ELF-1 (cell line): ENCODE data around the gene P2RX2.

Source experiments
- DNase-seq: peaks from one replicate; pipeline ENCODE4 v3.0.0-alpha.2; 2016; ENCODE audit warnings: low read depth, low spot score

Gene P2RX2

DNA sequence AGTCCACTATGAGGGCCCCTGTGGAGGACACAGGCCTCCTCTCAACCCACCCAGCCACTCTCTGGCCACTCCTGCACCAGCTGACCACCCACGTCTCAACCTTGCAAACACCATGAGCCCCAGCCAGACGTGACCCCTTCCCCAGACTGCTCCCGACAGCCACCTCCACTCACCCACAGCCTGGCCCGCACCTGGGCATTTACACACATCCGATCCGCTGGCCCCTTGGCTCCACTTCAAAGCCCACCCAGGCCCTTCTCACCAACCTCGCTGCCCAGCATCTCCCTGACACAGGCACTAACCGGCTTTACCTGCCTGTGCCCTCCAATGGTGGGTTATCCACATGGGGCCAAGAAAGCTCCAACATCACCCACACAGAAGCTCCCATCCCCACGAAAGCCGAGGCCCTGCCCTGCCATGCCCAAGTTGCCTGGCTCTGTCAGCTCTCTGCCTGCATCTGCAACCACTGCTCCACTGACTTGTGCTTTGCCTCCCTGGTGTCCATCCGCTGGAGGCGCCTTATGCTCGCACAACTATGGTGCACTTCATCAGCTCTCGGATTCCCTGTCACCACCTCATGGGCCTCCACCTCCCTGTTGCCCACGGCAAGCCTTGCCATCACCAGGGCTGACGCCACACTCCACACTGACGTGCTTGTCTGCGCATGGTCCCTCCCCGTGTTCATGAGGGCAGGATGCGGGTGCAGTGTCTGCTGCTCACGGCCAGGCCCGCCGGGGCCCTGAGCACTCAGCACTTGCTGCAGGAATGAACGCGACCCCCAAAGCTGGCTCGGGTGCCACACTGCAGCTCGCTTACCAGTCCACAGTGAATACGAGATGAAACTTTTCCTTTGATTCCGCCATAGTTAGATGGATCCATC, 16.7 kb downstream of the P2RX2 start:
- no peak for DNase-seq

DNA sequence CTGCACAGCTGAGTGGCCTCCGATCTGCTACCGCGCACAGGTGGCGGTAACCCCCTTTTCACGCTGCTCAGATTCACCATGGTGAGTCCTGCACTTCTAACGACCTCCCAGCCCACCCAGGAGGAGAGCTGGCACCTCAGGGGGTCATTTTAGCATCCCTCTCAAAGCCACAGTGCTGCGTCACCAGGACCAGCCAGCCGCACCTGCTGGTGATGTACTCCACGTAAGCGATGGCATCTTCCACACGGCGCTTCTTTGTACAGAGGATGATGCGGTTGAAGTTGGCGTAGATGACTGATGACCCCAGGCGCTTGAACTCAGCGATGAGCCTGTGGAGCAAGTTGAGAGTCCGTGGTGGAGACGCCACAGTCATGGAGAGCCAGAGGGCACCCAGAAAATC, 19.2 kb downstream of the P2RX2 start:
- DNase-seq = no peak

GRCh38 chr12:132638541-132639408, 20.2 kb downstream of the P2RX2 start:
- DNase-seq = peak; percentile 60

DNA sequence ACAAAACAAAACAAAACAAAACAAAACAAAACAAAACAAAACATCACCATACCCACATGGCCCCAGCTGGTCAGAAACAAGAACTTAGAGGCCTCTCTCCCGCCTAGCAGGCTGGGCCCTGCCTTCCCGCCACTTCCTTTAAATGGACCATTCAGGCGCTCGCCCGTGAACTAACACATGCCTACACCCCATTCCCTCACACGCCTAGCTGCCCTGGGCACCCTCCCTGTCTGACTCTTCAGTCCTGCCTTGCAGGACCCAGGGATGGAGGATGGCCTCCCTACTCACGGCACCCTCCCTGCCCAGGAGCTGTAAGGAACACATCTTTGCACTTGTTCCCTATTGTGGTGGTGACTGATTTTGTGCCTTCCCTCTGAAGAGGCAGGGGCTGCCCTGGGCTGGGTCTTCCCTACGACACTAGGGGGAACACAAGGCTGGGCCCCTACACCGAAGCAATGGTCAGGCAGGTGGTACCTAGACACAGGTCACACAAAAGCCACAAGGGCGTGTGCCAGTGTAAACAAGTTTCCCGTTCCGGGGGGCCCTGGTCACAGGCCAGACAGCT, 21.5 kb downstream of the P2RX2 start:
- no peak for DNase-seq

GRCh38 chr12:132640936-132641335, 22.4 kb downstream of the P2RX2 start:
- no peak for DNase-seq

- no peak for DNase-seq
These were observed 23.5 kb downstream of the P2RX2 start for GRCh38 chr12:132641811-132642650.

DNA sequence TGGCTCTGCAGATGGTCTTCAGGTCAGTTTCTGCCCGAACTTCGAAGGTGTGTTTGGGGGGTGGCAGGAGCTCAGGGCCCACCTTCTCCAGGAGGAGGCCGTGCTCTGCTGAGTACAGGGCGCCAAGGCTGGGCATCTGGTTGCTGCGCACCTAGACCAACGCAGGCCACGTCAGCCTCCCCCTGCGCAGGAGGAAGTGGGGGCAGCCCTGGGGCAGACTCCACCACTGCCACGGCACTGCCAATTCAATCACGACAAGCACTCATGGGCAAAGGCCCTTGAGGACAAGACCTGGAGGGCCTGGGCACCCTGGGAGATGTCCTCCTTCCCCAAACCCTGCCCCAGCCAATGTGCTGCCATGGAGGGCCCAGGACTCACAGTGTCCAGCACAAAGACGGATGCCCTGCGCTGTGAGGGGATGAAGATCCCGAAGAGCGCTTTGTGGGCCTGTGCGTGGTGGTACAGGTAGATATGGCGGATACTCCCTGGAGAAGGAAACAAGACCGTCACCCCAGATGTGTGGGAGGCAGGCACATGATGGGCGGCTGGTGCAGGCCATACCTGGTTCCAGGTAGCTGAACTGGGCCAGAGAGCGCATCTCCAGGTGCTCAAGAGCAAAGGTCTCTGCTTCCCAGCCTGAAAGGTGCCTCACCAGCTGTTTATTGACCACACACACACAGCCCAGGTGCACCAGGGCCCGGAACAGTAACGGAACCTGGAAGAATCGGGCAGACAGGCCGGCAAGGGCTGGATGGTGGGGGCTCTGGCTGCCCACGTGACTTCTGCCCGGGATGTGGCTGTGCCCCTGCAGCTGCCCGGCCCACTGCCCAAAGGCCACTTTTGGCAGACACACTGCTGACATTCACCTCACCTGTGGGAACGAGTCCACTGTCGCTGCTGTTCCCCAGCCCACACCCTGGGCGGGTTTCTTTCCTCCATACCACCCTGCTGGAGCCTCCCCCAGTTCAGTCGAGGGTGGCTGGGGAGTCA, 24.6 kb downstream of the P2RX2 start:
- no peak for DNase-seq

- no peak for DNase-seq
These were observed 28.3 kb downstream of the P2RX2 start for GRCh38 chr12:132646850-132647249.

DNA sequence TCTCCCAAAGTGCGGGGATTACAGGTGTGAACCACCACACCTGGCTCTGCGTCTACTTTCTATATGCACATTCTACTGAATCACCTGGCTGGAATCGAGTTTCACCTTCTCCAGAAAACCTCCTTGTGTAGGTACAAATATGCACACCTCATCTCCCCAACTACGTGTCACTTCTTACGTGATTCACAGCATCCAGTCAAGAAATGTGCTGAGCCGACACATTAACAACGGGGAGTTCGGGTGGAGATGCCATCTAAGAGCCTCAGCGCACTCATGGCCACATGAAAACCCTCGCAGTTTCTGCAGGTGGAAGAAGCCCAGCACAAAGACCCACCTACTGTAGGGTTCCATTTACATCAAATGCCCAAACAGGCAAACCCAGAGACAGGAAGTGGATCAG, 29.3 kb downstream of the P2RX2 start:
- no peak for DNase-seq

- DNase-seq = no peak
These were observed 30.1 kb downstream of the P2RX2 start for GRCh38 chr12:132648616-132649225.

DNA sequence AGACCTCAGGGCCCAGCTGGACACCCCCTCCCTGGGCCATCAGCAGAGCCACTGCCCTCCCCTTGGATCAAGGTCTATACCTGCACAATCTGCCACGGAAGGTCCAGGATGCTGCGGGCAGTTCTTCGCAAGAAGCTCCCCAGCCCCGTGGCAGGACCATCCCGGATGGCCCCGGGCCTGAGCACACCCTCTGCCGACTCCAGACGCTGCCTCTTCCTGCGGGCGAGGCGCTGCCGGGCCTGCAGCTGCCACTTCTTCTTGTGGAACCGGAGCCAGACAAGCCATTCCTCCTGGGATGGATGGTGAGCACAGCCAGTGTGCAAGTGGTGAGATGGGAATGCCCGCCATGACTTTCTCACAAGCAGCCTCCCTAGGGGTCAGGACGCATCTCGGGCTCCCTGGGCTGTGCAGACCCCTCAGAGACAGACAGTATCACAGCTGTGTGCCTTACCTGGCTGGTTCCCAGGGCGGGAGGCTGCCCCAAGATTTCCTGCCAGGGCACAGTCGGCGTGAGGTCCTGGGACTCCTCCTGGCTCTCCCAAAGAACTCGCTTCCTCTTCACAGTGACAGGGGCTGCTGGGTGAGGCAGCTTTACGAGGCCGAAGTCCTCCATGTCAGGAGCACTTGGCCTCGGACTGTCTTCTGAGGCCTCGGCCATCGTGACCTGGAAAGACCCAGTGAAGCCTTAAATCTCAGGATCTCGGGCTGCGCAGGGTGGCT, 30.8 kb downstream of the P2RX2 start:
- no peak for DNase-seq

DNA sequence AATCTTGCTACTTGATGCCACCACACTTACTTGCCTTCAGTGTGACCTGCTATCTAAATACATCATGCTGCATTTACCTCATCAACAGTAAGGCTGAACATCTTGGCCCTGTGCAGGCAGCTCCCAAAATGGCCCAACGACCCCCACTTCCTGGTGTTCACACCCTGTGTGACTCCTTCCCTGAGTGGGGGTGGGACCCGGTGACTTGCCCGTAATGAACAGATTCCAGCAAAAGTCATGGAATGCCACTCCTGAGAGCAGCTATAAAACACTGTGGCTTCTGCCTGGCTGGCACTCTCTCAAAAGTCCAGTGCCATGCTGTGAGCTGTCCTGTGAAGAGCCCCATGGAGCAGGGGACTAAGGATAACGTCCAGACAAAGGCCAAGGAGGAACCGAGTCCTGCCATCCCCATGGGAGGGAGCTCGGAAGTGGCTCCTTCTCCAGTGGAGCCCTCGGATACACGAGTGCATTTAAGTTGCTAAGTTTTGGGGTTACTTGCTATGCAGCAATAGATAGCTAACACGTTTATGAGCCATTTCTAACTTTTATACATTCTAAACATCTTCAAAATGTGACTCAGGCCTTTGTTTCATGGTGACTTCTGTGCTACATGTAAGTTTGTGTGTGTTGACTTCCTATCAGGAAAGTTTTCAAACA, 33.0 kb downstream of the P2RX2 start:
- DNase-seq = no peak

- DNase-seq = no peak
These were observed 35.2 kb downstream of the P2RX2 start for GRCh38 chr12:132653567-132654290.

DNA sequence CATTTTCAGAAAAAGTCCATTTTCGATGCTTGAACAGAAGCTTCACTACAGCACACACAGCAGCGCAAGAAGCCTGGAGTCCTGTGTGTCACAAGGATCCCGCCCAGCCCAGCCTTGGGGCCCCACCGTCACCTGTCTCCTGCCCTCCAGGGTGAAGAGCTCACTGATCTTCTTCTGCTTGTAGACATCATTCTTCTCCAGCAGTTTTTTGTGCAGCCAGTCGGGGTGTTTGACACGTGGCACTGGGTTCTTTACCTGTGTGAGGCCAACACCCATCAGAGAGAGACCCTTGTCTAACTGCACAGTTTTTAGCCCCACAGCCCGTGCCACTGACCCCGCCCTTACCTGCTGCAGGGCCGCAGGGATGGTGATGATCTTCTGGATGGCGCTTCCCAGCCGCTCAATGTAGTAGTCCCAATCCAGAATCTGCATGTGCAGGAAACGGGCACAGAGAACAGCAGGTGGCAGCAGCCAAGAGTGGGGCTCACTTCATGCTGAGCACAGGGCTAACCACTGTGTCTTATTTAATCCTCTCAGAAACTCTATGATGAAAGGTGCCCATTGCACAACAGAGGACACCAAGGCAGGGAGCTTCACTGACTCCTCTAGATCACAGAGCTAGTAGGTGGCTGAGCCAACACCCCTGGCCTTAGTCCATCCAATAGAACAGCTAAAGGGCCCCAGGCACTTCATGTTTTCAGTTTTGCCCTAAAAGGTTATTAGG, 38.6 kb downstream of the P2RX2 start:
- DNase-seq = no peak

- DNase-seq = no peak
These were observed 39.7 kb downstream of the P2RX2 start for GRCh38 chr12:132658149-132658894.

DNA sequence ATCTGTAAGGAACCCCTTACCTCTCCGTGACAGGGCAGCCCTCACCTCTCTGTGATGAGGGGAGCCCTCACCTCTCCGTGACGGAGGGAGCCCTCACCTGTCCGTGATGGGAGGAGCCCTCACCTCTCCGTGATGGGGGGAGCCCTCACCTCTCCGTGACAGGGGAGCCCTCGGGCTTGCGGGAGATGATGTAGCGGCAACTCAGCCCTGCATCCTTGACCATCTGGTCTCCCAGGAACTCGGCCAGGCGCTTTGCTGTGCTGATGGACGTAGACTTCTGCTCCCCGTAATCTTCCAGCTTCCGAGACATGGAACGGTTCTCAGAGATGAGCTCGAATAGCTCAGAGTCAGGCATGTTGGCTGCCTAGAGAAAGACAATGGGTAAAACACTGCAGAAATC, 40.6 kb downstream of the P2RX2 start:
- DNase-seq = no peak

DNA sequence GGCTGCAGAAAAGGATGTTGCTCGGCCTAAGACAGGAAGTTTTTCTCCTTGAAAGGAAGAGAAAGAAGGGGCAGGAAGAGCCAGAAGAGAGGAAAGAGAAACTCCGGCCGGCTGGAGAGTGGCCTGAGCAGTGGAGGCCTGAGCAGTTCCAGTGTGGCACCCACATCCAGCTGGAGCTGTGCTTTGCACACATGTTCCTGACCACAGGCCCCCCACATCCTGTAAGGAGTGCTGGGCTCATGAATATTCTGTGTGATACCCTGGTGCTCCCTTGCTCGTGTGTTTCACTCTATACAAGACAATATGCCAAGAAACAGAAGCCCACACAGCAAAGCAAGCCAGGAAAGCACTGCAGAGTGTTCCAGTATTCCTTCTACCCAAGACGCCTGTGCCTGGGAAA, 41.5 kb downstream of the P2RX2 start:
- no peak for DNase-seq
